ENCODE measurements around the gene TCAIM.

The TCAIM gene

GRCh38 chr3:44446929-44447328, 108.4 kb downstream of the TCAIM start:
- DNase-seq = no peak

GRCh38 chr3:44451441-44451840, 112.9 kb downstream of the TCAIM start:
- DNase-seq = no peak

- no peak for DNase-seq
Measured at GRCh38 chr3:44454258-44454657, 115.7 kb downstream of the TCAIM start.

GRCh38 chr3:44455318-44455717, 116.8 kb downstream of the TCAIM start:
- no peak for DNase-seq

Measured in bone marrow (tissue), 2 donors.